ENCODE measurements around the gene RTF1. TPM values are rescaled to one million over a fixed set of nuclear protein-coding genes. Genes with fewer than 3 reads are reported as not detected.

Gene RTF1
- total RNA-seq, 1 donor from 2014 or later: 34.7 TPM

Other genes starting within 250 kb of the RTF1 start
- gene EXD1, start 186.3 kb upstream of the RTF1 start, total RNA-seq: 0.53 TPM in 1 of 2 replicates, not detected in the other
- gene CHP1, start 185.8 kb upstream of the RTF1 start, total RNA-seq: 96.6 and 167 TPM in 2 replicates
- gene OIP5, start 84.5 kb upstream of the RTF1 start, total RNA-seq: 2.5 and 2.9 TPM in 2 replicates
- gene NUSAP1, start 84.2 kb upstream of the RTF1 start, total RNA-seq: 12.8 and 28.5 TPM in 2 replicates
- 12.8 and 23.7 TPM in 2 replicates for gene NDUFAF1, start 14.6 kb upstream of the RTF1 start, total RNA-seq
- 2.1 and 5.0 TPM in 2 replicates for gene ITPKA, start 76.8 kb downstream of the RTF1 start, total RNA-seq
- 0.24 and 0.70 TPM in 2 replicates for gene LTK, start 96.7 kb downstream of the RTF1 start, total RNA-seq
- gene RPAP1, start 127.2 kb downstream of the RTF1 start, total RNA-seq: 27.6 and 33.5 TPM in 2 replicates
- 9.5 and 19.3 TPM in 2 replicates for gene TYRO3, start 142.1 kb downstream of the RTF1 start, total RNA-seq
- 24.3 and 50.7 TPM in 2 replicates for gene MGA, start 243.3 kb downstream of the RTF1 start, total RNA-seq

Data from glomerular endothelial cell (primary cell).